HFFc6 (cell line): ENCODE data around the gene ARHGEF16. TPM values are rescaled to one million over a fixed set of nuclear protein-coding genes. Genes with fewer than 3 reads are reported as not detected.

Source experiments
- DNase-seq: peaks from one replicate; pipeline ENCODE4 v3.0.0-alpha.2; 2018
- H3K27ac Mint-ChIP-seq: 2 replicates; pipeline ENCODE4 v1.8.0; 2020; ENCODE audit warnings: mild to moderate bottlenecking, mixed read lengths
- H3K27me3 Mint-ChIP-seq: 2 replicates; pipeline ENCODE4 v1.8.0; 2021; ENCODE audit warnings: mild to moderate bottlenecking, moderate library complexity, mixed read lengths; ENCODE audit not compliant: insufficient read depth
- H3K36me3 Mint-ChIP-seq: 2 replicates; pipeline ENCODE4 v1.8.0; 2021; ENCODE audit warnings: low read depth, mixed read lengths
- H3K4me1 Mint-ChIP-seq: 2 replicates; pipeline ENCODE4 v1.8.0; 2020; ENCODE audit warnings: low read depth, mixed read lengths
- H3K4me3 Mint-ChIP-seq: 2 replicates; pipeline ENCODE4 v1.8.0; 2020; ENCODE audit warnings: mild to moderate bottlenecking, moderate library complexity, mixed read lengths
- H3K9me3 Mint-ChIP-seq: 2 replicates; pipeline ENCODE4 v1.8.0; 2020; ENCODE audit warnings: mild to moderate bottlenecking, mixed read lengths
- CTCF ChIP-seq: fragments of 200-600 bp; sonication (generic); IDR thresholded peaks from 2 replicates; pipeline ENCODE4 v1.5.0; 2021; ENCODE audit warnings: antibody characterized with exemption, mild to moderate bottlenecking
- total RNA-seq, 6 experiments: library from RNA; stranded (reverse); fragmentation: NEBNext Ultra II Directional; extraction: Animal tissue kit (Norgen Biotek cat#: 25700); gene quantifications; 2 replicates in 1 of 6; 3 replicates in 5 of 6; pipeline ENCODE4 v1.2.3, GENCODE V29; 2021

Gene ARHGEF16
- total RNA-seq, 6 experiments from 2014 or later: 0.08 to 0.18 (median 0.17) TPM; not detected in 3

- Mint-ChIP-seq H3K4me1 (no peaks in the 10 kb centered on the region), H3K4me3 (no peak overlapping the region), H3K9me3 (peaks cover 12% of the 10 kb centered on the region), H3K27me3 (peaks cover 8% of the 10 kb centered on the region), H3K27ac (no peak overlapping the region), H3K36me3 (peaks cover 6% of the 10 kb centered on the region; the same call in 1 of the 2 replicates)
- DNase-seq: no peak
- peak; percentile 35; the same call in 1 of the 2 replicates for TF ChIP-seq CTCF
Measured at GRCh38 chr1:3413975-3414710, 40.3 kb upstream of the ARHGEF16 start.

- DNase-seq: no peak
- TF ChIP-seq CTCF: no peak
- Mint-ChIP-seq H3K9me3 (peaks cover 12% of the 10 kb centered on the region), H3K4me1 (no peaks in the 10 kb centered on the region), H3K36me3 (peaks cover 6% of the 10 kb centered on the region; the same call in 1 of the 2 replicates), H3K4me3 (no peak overlapping the region), H3K27ac (no peak overlapping the region), H3K27me3 (peaks cover 13% of the 10 kb centered on the region)
Measured at GRCh38 chr1:3415260-3416090, 39.0 kb upstream of the ARHGEF16 start.

GRCh38 chr1:3417082-3417739, 37.3 kb upstream of the ARHGEF16 start:
- H3K27me3 Mint-ChIP-seq: peaks cover 23% of the 10 kb centered on the region
- peaks cover 12% of the 10 kb centered on the region for H3K9me3 Mint-ChIP-seq
- H3K27ac Mint-ChIP-seq: no peak overlapping the region
- no peak overlapping the region for H3K4me3 Mint-ChIP-seq
- TF ChIP-seq CTCF: peak; percentile 70
- peaks cover 6% of the 10 kb centered on the region; the same call in 1 of the 2 replicates for H3K36me3 Mint-ChIP-seq
- no peak for DNase-seq
- no peaks in the 10 kb centered on the region for H3K4me1 Mint-ChIP-seq

GRCh38 chr1:3417934-3418333, 36.5 kb upstream of the ARHGEF16 start:
- Mint-ChIP-seq H3K36me3 (peaks cover 6% of the 10 kb centered on the region; the same call in 1 of the 2 replicates), H3K9me3 (peaks cover 12% of the 10 kb centered on the region), H3K27me3 (peaks cover 22% of the 10 kb centered on the region), H3K4me3 (no peak overlapping the region), H3K27ac (no peak overlapping the region), H3K4me1 (no peaks in the 10 kb centered on the region)
- DNase-seq: no peak
- TF ChIP-seq CTCF: no peak

GRCh38 chr1:3418600-3418999, 35.9 kb upstream of the ARHGEF16 start:
- no peak overlapping the region for H3K4me3 Mint-ChIP-seq
- no peak for TF ChIP-seq CTCF
- H3K4me1 Mint-ChIP-seq: no peaks in the 10 kb centered on the region
- H3K9me3 Mint-ChIP-seq: peaks cover 12% of the 10 kb centered on the region
- H3K27ac Mint-ChIP-seq: no peak overlapping the region
- peaks cover 6% of the 10 kb centered on the region; the same call in 1 of the 2 replicates for H3K36me3 Mint-ChIP-seq
- DNase-seq: no peak
- peaks cover 22% of the 10 kb centered on the region for H3K27me3 Mint-ChIP-seq
